ENCODE measurements around the gene ELF2.
"Not testable (repeated sequence)": the region's sequence is repeated elsewhere in the genome, so short reads cannot be mapped to it uniquely, and the experiment has no call there.

The ELF2 gene

DNA sequence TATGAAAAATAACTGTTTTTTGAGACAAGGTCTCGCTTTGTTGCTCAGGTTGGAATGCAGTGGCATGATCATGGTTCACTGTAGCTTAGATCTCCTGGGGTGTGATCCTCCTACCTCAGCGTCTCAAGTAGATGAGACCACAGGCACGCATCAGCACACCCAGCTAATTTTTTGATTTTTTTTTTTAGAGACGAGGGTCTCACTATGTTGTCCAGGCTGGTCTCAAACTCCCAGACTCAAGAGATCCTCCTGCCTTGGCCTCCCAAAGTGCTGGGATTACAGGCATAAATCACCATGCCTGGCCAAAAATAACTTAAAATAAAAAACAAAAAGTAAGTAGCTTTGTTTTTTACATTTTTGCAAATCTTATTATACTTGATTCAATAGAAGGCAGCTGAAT, 98.1 kb downstream of the ELF2 start:
- DNase-seq (ENCODE audit: low read depth) = no peak

- DNase-seq (ENCODE audit: low read depth) = no peak
Measured at GRCh38 chr4:139077567-139078355, 99.3 kb downstream of the ELF2 start.

GRCh38 chr4:139076016-139076744, 100.8 kb downstream of the ELF2 start:
- DNase-seq (ENCODE audit: low read depth) = no peak

- no peak for DNase-seq (ENCODE audit: low read depth)
Measured at GRCh38 chr4:139060591-139060990, 116.4 kb downstream of the ELF2 start.

GRCh38 chr4:139059026-139059425, 118.0 kb downstream of the ELF2 start:
- not testable (repeated sequence) for DNase-seq (ENCODE audit: low read depth)

DNA sequence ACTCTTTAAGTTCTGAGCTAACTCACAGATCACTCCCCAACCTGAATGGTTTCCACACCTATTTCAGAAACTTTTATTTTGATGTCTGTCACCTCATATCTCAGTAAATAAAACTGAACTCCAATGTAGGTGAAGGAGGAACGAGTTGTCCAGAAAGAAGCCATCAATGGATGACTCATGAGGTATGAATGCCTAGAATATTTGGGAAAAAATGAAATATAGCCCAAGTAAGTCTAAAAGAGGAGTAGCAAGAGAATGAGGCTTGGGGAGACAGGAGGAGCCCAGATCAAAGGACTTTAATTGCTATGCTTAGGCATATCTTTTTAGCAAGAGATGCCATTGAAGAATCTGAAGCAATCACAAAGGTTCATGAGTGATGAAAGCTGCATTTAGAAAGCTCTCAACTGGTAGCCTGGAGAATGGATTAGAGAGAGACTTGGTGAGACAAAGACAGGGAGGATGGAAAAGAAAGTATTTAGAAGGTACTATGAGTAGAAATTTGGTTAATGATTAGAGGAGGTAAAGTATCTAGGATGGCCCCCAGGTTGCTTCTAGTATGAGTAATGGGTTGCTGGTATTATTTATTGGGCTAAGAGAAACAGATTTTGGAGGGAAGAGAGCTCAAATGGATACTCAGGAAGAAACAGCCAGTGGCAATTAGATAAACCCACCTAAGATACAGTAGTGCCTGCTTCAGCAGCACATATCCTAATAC, 122.1 kb downstream of the ELF2 start:
- DNase-seq (ENCODE audit: low read depth) = peak; percentile 28

- no peak for DNase-seq (ENCODE audit: low read depth)
Measured at GRCh38 chr4:139053909-139054308, 123.1 kb downstream of the ELF2 start.

DNA sequence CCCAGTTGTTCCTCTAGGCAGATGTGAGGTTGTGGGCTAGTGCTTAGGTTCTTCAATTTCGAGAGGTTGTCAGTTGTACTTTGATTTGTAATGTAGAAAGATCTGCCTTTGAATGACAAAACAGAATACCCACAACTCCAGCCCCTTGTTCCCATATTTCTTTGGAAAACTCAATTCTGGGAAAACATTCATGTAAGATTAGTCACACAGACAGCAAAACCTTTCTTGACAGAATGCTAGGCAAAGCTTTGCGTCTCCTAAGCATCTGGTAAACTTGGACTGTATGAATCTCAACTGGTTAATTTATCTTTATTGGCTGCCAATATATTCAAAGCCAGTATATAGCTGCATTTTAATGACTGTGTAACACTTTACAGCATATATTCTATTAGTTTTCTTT, 126.6 kb downstream of the ELF2 start:
- DNase-seq (ENCODE audit: low read depth) = peak; percentile 38

DNA sequence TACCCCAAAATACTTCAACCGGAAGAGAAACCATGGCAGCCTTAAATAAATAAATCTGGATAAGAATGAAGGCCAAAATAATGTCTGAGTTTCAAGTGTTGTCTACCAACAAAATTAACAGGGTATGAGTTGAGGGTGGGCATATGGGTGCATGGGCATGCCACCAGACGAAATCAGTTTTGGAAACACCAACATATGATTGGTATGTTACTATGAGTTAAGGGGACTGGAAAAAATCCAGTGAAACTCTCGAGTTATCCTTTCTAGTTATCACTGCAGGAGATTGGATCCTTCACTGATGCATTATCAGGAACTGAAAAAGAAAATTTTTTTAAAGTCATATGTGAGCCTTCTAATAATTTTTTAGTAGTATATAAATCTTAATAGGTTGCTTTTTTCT, 129.0 kb downstream of the ELF2 start:
- DNase-seq (ENCODE audit: low read depth) = no peak

- DNase-seq (ENCODE audit: low read depth) = no peak
Measured at GRCh38 chr4:139044291-139044690, 132.7 kb downstream of the ELF2 start.

DNA sequence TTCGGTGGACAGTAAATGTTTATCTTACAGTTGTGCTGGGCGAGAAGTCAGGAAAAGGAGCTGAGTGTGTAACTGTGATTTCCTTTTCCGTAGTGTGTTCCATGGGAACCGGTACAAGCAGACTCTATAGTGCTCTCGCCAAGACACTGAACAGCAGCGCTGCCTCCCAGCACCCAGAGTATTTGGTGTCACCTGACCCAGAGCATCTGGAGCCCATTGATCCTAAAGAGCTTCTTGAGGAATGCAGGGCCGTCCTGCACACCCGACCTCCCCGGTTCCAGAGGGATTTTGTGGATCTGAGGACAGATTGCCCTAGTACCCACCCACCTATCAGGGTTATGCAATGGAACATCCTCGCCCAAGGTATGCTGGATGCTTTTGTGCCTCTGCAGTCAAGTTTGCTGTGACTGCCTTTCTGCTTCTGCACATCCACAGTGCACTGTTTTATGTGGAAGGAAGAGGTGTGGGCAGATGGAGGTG, 134.0 kb downstream of the ELF2 start:
- DNase-seq (ENCODE audit: low read depth) = no peak

GRCh38 chr4:139038874-139039443, 138.1 kb downstream of the ELF2 start:
- DNase-seq (ENCODE audit: low read depth) = no peak

GRCh38 chr4:139036885-139037284, 140.1 kb downstream of the ELF2 start:
- no peak for DNase-seq (ENCODE audit: low read depth)

- DNase-seq (ENCODE audit: low read depth) = no peak
Measured at GRCh38 chr4:139035650-139036049, 141.4 kb downstream of the ELF2 start.

DNA sequence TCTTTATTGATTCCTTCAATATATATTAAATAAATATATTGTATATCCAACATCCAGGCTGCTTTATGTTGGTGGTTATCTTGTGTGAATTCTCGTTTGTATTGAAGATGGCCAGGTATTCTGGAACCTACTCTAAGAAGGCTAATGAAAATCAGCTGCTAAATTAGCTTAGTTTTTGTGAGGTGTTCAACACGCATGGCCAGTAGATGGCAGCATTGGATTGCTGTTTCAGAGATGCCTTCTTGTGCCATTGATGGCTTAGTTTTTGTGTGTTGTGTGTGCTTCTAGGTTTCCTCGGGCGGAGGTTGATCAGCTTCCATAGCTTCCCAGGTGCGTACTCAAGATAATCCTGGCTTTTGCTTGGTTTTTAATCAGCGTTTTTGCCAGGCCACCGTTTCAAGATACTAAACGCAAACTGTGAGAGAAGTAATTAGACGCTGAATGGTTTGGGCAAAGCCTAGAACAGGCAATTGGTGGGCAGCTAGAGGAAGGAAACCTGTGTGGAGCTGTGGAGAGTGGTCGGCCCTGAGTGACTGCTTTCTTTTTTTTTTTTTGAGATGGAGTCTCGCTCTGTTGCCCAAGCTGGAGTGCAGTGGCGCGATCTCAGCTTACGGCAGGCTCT, 146.3 kb downstream of the ELF2 start:
- peak; percentile 75 for DNase-seq (ENCODE audit: low read depth)

GRCh38 chr4:139029866-139030363, 147.1 kb downstream of the ELF2 start:
- not testable (repeated sequence) for DNase-seq (ENCODE audit: low read depth)

DNA sequence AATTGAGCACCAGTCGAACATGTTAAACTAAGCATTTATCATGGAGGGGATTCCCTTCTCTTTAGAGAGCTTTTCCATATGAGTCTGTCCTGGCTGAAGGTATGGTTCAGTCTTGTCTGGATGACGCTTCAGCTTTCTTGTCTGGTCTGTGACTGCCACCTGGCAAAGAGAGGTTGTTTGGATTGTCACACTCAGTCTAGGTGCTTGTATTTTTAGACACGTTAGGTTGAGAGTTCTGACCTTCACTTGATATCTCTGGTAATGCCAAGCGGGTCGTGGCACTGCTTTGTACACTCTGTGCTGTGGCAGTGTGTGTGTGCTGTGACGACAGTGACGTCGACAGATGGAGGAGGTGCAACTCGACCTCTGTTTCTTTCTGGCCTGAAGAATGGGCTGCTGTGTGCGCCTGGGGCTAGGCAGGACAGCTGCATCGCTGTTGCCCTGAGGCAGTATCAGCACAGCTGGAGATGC, 148.8 kb downstream of the ELF2 start:
- no peak for DNase-seq (ENCODE audit: low read depth)

- no peak for DNase-seq (ENCODE audit: low read depth)
Measured at GRCh38 chr4:139027776-139028175, 149.2 kb downstream of the ELF2 start.

- peak; percentile 45 for DNase-seq (ENCODE audit: low read depth)
Measured at GRCh38 chr4:139025841-139026240, 151.2 kb downstream of the ELF2 start.

DNA sequence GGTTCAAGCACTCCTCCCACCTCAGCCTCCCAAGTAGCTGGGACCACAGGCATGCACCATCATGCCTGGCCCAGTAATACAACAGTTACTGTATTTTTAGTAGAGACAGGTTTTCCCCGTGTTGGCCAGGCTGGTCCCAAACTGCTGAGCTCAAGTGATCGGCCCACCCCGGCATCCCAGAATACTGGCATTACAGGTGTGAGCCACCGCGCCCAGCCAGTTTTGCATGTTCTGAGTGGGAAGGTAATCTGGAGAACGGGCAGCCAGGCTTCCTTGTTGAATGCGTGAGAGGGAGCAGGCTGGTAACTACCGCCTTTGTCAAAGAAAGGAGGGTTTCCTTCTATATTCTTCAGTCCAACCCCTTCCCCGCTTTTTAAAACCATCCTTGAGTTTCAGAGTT, 152.3 kb downstream of the ELF2 start:
- DNase-seq (ENCODE audit: low read depth) = no peak

DNA sequence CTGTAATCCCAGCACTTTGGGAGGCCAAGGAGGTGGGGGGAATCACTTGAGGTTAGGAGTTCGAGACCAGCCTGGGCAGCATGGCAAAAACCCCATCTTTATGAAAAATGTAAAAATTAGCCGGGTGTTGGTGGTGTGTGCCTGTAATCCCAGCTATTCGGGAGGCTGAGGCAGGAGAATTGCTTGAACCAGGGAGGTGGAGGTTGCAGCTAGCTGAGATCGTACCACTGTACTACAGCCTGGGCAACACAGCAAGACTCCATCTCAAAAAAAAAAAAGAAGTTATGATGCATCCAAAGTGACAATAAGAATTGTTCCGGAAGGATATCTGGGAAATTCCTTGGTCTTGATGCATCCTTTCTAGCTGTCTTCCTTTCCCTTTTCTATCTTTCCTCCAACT, 154.2 kb downstream of the ELF2 start:
- DNase-seq (ENCODE audit: low read depth) = no peak

GRCh38 chr4:139021071-139021470, 155.9 kb downstream of the ELF2 start:
- not testable (repeated sequence) for DNase-seq (ENCODE audit: low read depth)
